Endodermal cell (in vitro differentiated cells): ENCODE measurements around the gene DNAJC9. TPM values are rescaled to one million over a fixed set of nuclear protein-coding genes. Genes with fewer than 3 reads are reported as not detected.

Experiments used
- DNase-seq: peaks from one replicate; pipeline ENCODE4 v3.0.0-alpha.2; 2017
- H3K27ac ChIP-seq: 2 replicates; pipeline ENCODE4 v1.5.1; 2013; ENCODE audit warnings: mild to moderate bottlenecking, low read depth, low read length, moderate library complexity
- H3K27me3 ChIP-seq: 2 replicates; pipeline ENCODE4 v1.6.1; 2013; ENCODE audit warnings: mild to moderate bottlenecking, low read length, moderate library complexity; ENCODE audit not compliant: insufficient read depth, control insufficient read depth, poor library complexity, severe bottlenecking
- H3K36me3 ChIP-seq: 2 replicates; pipeline ENCODE4 v1.7.0; 2013; ENCODE audit warnings: mild to moderate bottlenecking, low read length, moderate library complexity; ENCODE audit not compliant: control insufficient read depth, insufficient read depth
- H3K4me1 ChIP-seq: one replicate; pipeline ENCODE4 v1.7.0; 2013; ENCODE audit warnings: low read length; ENCODE audit not compliant: control insufficient read depth, insufficient read depth
- H3K4me3 ChIP-seq: 2 replicates; pipeline ENCODE4 v1.5.1; 2013; ENCODE audit warnings: mild to moderate bottlenecking, low read length, moderate library complexity
- H3K9ac ChIP-seq: 2 replicates; pipeline ENCODE4 v1.6.1; 2013; ENCODE audit warnings: mild to moderate bottlenecking, low read length, moderate library complexity; ENCODE audit not compliant: poor library complexity, severe bottlenecking; ENCODE audit errors: extremely low read depth
- H3K9me3 ChIP-seq: 2 replicates; pipeline ENCODE4 v1.6.1; 2013; ENCODE audit warnings: mild to moderate bottlenecking, low read length, moderate library complexity; ENCODE audit not compliant: control insufficient read depth
- H3K27ac Mint-ChIP-seq: 2 replicates; pipeline ENCODE4 v1.8.0; 2020; ENCODE audit warnings: mixed read lengths
- H3K27me3 Mint-ChIP-seq: 2 replicates; pipeline ENCODE4 v1.8.0; 2021; ENCODE audit warnings: mild to moderate bottlenecking, mixed read lengths; ENCODE audit not compliant: insufficient read depth
- H3K36me3 Mint-ChIP-seq: 2 replicates; pipeline ENCODE4 v1.8.0; 2020; ENCODE audit warnings: low read depth, mixed read lengths
- H3K4me1 Mint-ChIP-seq: 2 replicates; pipeline ENCODE4 v1.8.0; 2020; ENCODE audit warnings: mixed read lengths
- H3K4me3 Mint-ChIP-seq: 2 replicates; pipeline ENCODE4 v1.8.0; 2020; ENCODE audit warnings: mild to moderate bottlenecking, moderate library complexity, mixed read lengths
- H3K9me3 Mint-ChIP-seq: 2 replicates; pipeline ENCODE4 v1.8.0; 2020; ENCODE audit warnings: mild to moderate bottlenecking, mixed read lengths
- WGBS, 2 experiments: methylation state at CpG; one replicate each; pipeline versions ENCODE4 v1.1.5 to v1.1.7; 2013; ENCODE audit warnings: missing lambda C conversion rate in 2 of 2, mixed read lengths in 1 of 2; ENCODE audit not compliant: insufficient coverage in 1 of 2, insufficient read length in 1 of 2; 5-methylcytosine and 5-hydroxymethylcytosine counted together
- total RNA-seq, 2 donors: library from RNA; stranded (reverse); fragmentation: NEBNext Ultra II Directional in 1 of 2; extraction: Animal tissue kit (Norgen Biotek cat#: 25700) in 1 of 2; gene quantifications; 2 replicates in 1 of 2; 3 replicates in 1 of 2; pipeline ENCODE4 v1.2.1, GENCODE V29; 2021
- TF ChIP-seq, protein P1 (sequence below): fragments of 200-600 bp; sonication (generic); conservative IDR thresholded peaks from 2 replicates; pipeline ENCODE4 v1.5.0; 2021; ENCODE audit warnings: antibody characterized with exemption, mild to moderate bottlenecking

The DNAJC9 gene
- total RNA-seq, 2 donors from 2014 or later: 33.3 to 37.1 TPM

DNA sequence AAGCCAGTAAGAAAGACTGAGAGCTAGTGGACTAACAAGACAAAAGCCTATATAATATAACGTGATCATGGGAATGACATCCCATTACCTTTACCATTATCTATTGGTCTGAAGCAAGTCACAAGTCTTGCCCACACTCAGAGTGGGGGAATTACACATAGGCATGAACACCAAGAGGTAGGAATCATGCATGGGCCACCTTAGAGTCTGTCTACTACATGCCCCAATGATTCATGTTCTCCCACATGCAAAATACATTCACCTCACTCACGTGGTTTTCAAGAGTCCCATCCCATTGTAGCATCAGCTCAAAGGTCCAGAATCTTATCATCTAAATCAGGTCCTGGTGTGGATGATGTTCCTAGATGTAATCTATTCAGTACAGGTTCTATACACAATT lies 29.4 kb downstream of the DNAJC9 start:
- peaks cover 38% of the 10 kb centered on the region for H3K36me3 Mint-ChIP-seq
- H3K27me3 Mint-ChIP-seq: no peaks in the 10 kb centered on the region
- TF ChIP-seq, protein P1, sequence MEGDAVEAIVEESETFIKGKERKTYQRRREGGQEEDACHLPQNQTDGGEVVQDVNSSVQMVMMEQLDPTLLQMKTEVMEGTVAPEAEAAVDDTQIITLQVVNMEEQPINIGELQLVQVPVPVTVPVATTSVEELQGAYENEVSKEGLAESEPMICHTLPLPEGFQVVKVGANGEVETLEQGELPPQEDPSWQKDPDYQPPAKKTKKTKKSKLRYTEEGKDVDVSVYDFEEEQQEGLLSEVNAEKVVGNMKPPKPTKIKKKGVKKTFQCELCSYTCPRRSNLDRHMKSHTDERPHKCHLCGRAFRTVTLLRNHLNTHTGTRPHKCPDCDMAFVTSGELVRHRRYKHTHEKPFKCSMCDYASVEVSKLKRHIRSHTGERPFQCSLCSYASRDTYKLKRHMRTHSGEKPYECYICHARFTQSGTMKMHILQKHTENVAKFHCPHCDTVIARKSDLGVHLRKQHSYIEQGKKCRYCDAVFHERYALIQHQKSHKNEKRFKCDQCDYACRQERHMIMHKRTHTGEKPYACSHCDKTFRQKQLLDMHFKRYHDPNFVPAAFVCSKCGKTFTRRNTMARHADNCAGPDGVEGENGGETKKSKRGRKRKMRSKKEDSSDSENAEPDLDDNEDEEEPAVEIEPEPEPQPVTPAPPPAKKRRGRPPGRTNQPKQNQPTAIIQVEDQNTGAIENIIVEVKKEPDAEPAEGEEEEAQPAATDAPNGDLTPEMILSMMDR: no peak

DNA sequence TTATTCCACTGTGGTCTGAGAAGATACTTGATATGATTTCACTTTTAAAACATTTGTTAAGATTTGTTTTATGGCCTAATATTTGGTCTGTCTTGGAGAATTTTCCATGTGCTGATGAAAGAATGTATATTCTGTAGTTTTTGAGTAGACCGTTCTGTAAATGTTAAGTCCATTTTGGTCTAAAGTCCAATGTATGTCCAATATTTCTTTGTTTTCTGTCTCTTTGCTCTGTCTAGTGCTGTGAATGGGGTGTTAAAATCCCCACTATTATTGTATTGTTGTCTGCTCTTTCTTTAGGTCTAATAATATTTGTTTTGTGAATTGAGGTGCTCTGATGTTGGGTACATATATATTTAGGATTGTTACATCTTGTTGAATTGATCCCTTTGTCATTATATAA lies 31.3 kb downstream of the DNAJC9 start:
- Histone ChIP-seq H3K27ac (no peak overlapping the region), H3K9me3 (peaks cover 4% of the 10 kb centered on the region), H3K27me3 (no peaks in the 10 kb centered on the region), H3K4me3 (no peak overlapping the region), H3K4me1 (no peaks in the 10 kb centered on the region), H3K9ac (no peak overlapping the region), H3K36me3 (peaks cover 17% of the 10 kb centered on the region)
- no peak overlapping the region for H3K4me3 Mint-ChIP-seq
- H3K27ac Mint-ChIP-seq: no peak overlapping the region
- no peaks in the 10 kb centered on the region for H3K9me3 Mint-ChIP-seq
- peaks cover 13% of the 10 kb centered on the region for H3K4me1 Mint-ChIP-seq
- no peak for DNase-seq
- peaks cover 42% of the 10 kb centered on the region for H3K36me3 Mint-ChIP-seq
- 92% methylated on average over 1 of the region's 1 CpG; no CpG with 5 or more reads in 1 of the 2 experiments for WGBS, 2 experiments
- no peaks in the 10 kb centered on the region for H3K27me3 Mint-ChIP-seq
- TF ChIP-seq, protein P1: no peak

More for the DNA sequence above, 29.4 kb downstream of the DNAJC9 start:
- H3K27me3 ChIP-seq: no peaks in the 10 kb centered on the region
- Mint-ChIP-seq H3K4me1 (peaks cover 13% of the 10 kb centered on the region), H3K9me3 (no peaks in the 10 kb centered on the region), H3K4me3 (no peak overlapping the region), H3K27ac (no peak overlapping the region)
- WGBS, 2 experiments: 92% methylated on average over 2 of the region's 2 CpGs
- peak overlapping the region; percentile 20 for H3K4me3 ChIP-seq
- H3K9ac ChIP-seq: no peak overlapping the region
- peaks cover 14% of the 10 kb centered on the region for H3K36me3 ChIP-seq
- no peak overlapping the region for H3K27ac ChIP-seq
- DNase-seq: no peak
- H3K4me1 ChIP-seq: no peaks in the 10 kb centered on the region
- peaks cover 4% of the 10 kb centered on the region for H3K9me3 ChIP-seq

DNA sequence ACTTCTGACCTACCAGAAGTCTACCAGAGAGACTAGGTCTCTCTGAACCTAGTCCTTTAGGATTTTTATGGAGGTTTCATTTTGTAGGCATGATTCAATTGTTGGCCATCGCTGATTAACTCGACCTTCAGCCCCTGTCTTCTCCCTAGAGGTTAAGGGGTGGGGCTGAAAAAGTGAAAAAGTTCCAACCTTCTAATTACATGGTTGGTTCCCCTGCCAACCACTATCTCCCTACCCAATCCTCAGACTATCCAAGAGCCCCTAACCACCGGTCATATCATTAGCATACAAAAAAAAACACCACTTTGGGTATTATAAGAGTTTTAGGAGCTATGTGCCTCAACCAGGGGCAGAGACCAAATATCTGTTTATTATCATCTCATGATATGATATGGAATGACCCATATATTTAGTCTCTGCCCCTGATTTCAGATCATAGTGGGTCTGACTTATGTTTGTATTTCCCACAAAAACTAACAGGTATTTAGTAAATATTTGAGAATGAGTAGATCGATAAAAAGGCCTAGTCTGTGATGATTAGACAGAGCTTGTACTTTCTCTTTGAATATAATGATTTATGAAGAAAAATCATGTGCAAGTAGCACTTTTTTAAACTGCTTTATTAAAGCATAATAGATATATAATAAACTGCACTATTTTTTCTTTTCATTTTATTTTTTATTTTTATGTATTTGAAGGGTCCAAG lies 35.8 kb downstream of the DNAJC9 start:
- WGBS, 2 experiments: 85% methylated on average over 4 of the region's 4 CpGs; no CpG with 5 or more reads in 1 of the 2 experiments
- H3K9me3 Mint-ChIP-seq: peaks cover 15% of the 10 kb centered on the region
- peaks cover 14% of the 10 kb centered on the region for H3K36me3 ChIP-seq
- no peak overlapping the region for H3K27ac Mint-ChIP-seq
- no peak overlapping the region for H3K9ac ChIP-seq
- H3K27ac ChIP-seq: no peak overlapping the region
- H3K4me1 Mint-ChIP-seq: no peaks in the 10 kb centered on the region
- TF ChIP-seq, protein P1: no peak
- no peak overlapping the region for H3K4me3 Mint-ChIP-seq
- DNase-seq: no peak
- H3K36me3 Mint-ChIP-seq: peaks cover 60% of the 10 kb centered on the region
- no peaks in the 10 kb centered on the region for H3K4me1 ChIP-seq
- H3K4me3 ChIP-seq: no peak overlapping the region
- H3K27me3 ChIP-seq: no peaks in the 10 kb centered on the region
- no peaks in the 10 kb centered on the region for H3K27me3 Mint-ChIP-seq
- peaks cover 16% of the 10 kb centered on the region for H3K9me3 ChIP-seq
